ENCODE results near the gene ITGAX.
"Not testable (repeated sequence)": the region's sequence is repeated elsewhere in the genome, so short reads cannot be mapped to it uniquely, and the experiment has no call there.

ITGAX gene

DNA sequence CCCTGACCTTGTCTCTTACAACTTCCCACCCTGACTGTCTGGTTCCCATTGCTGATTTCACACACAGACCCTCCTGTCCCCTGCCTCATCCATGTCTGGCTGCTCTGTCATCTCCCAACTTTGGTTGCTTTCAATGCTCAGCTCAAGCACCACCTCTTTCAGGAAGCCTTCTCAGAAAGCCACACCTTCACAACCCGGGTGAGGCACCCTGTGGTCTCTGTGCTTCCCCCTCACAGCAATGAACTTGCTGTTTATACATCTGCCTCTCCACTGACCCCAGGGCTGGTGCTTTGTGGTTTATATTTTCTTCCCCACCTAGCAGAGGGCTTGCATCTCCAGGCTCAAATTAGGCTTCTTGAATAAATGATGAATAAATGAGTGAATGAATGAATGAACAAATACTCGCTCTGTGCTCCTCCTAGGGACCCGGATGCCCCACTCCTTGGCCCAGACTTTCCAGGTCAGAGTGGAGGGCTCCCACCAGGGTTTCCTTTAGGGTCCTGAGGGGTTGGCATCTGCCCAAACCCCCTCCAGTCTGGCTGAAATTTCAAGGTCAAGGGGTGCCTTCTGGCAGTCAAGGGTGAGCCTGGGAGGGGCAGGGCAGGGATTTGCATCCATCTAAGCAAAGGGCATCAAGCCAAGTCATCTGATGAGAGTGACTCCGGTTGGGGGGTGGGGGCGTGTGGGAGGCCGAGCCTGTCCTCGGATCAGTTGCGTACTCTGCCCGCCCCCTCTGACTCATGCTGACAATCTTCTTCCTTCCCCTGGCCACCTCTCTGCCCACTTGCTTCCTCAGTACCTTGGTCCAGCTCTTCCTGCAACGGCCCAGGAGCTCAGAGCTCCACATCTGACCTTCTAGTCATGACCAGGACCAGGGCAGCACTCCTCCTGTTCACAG lies at the start of gene ITGAX:
TSS of gene ITGAX (plus strand) at position 783 of the 898 bp plus-strand sequence. CDS start at position 862, 79 bp downstream.
- FAIRE-seq, result no peak

DNA sequence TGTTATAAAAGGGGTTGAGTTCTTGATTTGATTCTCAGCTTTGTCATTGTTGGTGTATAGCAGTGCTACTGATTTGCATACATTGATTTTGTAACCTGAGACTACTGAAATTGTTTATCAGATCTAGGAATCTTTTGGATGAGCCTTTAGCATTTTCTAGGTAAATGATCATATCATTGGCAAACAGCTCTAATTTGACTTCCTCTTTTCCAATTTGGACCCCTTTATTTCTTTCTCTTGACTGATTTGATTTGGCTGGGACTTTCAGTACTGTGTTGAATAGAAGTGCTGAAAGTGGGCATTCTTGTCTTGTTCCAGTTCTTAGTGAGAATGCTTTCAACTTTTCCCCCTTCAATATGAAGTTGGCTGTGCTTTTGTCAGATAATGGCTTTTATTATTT lies 49.8 kb upstream of the ITGAX start:
- FAIRE-seq, result no peak

DNA sequence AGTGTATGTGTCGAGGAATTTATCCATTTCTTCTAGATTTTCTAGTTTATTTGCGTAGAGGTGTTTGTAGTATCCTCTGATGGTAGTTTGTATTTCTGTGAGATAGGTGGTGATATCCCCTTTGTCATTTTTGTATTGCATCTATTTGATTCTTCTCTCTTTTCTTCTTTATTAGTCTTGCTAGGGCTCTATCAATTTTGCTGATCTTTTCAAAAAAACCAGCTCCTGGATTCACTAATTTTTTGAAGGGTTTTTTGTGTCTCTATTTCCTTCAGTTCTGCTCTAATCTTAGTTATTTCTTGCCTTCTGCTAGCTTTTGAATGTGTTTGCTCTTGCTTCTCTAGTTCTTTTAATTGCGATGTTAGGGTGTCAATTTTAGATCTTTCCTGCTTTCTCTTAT lies 46.6 kb upstream of the ITGAX start:
- FAIRE-seq, result not testable (repeated sequence)

DNA sequence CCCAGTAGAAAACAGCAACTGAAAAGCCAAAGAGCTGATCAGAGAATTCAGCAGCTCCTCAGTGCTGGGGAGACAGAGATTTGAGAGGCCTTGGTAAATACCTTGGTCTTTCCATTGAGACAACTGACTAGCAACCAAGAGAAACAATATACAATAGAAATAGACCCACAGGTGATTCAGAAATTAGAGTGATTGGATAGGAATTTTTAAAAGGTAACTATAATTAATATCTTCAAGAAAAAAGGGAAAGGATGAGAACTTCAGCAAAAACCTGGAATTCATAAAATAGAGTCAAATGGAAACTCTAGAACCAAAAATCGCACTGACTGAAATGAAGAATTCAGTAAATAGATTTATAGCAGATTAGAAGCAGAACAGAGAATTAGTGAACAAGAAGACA lies 32.5 kb upstream of the ITGAX start:
- FAIRE-seq, result no peak

DNA sequence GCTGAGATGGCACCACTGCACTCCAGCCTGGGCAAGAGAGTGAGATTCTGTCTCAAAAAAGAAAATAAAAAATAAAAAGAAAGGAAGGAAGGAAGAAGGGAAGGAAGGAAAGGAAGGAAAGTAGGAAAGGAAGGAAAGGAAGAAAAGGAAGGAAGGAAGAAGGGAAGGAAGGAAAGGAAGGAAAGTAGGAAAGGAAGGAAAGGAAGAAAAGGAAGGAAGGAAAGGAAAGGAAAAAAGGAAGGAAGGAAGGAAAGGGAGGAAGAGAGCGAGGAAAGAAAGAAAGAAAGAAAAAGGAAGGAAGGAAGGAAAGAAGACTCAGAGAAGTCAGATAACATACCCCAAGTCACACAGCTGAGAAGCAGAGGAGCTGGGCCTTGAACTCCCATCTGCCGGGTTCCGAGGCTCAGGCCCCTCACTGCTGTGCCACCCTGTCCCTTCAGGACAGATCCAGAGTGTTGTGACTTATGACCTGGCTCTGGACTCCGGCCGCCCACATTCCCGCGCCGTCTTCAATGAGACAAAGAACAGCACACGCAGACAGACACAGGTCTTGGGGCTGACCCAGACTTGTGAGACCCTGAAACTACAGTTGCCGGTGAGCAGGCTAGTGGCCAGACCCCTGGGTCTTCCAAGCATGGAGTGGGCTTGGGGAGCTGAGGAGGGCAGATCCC lies 30.9 kb upstream of the ITGAX start:
- no peak for FAIRE-seq

DNA sequence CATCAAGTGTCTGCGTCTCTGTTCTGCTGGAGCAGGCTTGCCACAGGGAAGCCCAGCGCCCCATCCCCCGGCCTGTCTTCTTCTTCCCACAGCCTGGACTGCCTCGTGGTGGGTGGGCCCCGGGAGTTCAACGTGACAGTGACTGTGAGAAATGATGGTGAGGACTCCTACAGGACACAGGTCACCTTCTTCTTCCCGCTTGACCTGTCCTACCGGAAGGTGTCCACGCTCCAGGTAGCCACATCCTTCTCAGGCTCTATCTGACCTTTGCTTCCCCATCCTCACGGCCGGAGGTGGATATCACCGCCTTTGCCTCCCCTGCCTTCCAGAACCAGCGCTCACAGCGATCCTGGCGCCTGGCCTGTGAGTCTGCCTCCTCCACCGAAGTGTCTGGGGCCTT lies 29.8 kb upstream of the ITGAX start:
- no peak for FAIRE-seq

DNA sequence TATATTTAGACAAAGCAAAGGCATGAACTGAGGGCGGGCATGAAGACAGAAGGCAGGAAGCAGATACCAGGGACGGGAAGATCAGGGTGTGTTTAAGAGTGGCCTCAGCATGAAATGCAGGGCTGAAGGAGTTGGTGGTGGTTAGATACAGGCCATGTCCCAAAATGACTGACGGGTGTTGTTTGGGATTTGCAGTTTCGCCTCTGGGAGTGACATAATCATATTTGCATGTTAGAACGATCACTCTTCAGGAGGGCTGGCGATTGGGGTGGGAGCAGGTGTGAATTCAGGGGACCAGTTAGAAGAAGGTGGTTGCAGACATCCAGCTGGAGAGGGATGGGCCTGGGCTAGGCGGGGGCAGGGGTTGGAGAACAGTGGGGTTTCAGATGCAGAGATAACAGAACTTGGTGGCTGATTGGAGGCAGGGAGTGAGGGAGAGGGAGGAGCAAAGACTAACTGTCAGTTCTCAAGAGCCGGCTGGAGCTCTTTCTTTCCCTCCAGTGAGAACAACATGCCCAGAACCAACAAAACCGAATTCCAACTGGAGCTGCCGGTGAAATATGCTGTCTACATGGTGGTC lies 27.2 kb upstream of the ITGAX start:
- FAIRE-seq, result no peak

DNA sequence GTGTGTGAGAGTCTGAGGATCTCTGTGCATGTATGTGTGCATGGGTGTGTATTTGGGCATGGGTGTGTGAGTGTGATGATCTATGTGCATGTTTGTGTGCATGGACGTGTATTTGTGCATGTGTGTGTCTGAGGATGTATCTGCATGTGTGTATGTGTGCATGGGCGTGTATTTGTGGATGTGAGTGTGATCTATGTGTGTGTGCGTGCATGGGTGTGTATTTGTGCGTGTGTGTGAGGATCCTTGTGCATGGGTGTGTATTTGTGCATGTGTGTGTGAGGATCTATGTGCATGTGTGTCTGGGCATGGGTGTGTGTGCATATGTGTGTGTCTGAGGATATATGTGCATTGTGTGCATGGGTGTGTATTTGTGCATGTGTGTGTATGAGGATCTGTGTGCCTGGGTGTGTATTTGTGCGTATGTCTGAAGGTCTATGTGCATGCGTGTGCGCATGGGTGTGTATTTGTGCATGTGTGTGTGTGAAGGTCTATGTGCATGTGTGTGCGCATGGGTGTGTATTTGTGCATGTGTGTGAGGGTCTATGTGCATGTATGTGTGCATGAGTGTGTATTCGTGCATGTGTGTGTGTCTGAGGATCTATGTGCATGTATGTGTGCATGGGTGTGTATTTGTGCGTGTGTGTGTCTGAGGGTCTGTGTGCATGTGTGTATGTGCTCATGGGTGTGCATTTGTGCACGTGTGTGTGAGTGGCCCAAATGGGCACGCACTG lies 26.5 kb upstream of the ITGAX start:
- no peak for FAIRE-seq

DNA sequence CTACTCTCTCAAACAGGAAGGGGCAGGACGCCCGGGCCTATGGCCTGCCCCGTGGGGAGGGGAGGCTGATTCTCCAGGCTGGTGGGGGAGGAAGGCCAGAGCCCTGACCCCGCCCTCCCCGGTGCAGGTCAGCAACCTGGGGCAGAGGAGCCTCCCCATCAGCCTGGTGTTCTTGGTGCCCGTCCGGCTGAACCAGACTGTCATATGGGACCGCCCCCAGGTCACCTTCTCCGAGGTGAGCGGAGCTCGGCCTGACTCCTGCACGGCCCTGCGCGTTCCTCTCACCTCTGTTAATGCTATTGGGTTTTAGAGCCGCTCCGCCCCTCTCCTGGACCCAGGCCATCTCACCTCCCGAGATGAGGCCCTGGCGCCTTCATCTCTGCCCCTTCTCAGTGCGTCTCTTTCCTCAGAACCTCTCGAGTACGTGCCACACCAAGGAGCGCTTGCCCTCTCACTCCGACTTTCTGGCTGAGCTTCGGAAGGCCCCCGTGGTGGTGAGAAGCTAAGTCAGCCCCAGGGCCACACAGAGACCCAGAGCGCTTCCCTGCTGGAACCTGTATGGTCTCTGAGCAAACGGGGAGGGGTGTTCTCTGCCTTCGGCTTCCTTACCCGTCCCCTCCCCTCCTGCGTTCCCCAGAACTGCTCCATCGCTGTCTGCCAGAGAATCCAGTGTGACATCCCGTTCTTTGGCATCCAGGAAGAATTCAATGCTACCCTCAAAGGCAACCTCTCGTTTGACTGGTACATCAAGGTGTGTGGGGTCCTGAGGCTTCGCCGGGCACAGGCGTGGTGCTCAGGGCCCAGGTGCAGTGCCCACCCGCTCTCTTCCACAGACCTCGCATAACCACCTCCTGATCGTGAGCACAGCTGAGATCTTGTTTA lies 25.1 kb upstream of the ITGAX start:
- FAIRE-seq, result no peak

DNA sequence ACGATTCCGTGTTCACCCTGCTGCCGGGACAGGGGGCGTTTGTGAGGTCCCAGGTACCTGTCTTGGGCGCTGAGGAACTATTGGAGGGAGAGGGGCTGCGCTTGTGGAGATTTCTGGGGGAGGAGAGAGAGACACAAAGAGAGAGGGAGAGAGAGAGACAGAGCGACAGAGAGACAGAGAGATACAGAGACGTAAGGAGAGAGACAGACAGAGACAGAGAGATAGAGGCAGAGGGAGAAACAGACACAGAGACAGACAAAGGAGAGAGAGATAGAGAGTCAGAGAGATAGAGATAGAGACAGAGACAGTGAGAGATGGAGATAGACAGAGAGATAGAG lies 24.5 kb upstream of the ITGAX start:
- FAIRE-seq, result no peak

DNA sequence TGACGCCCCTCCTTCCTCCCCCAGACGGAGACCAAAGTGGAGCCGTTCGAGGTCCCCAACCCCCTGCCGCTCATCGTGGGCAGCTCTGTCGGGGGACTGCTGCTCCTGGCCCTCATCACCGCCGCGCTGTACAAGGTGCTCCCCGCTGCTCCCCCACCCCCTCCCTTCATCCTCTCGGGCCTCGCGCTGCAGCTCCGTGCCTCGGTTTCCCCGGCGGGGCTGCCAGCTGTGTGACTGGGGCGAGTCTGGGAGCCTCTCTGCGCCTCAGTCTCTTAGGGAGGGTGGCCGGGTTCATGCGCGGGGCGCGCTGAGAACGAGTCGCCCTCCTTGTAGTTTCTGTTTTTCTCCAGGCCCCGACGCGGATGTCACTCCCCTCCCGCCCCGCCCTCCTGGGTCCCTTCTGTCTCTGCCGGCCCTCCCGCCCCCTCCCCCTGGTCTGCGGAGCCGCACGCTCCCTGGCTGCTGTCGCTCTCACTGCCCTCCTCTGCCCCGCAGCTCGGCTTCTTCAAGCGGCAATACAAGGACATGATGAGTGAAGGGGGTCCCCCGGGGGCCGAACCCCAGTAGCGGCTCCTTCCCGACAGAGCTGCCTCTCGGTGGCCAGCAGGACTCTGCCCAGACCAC lies 23.7 kb upstream of the ITGAX start:
- FAIRE-seq, result no peak

DNA sequence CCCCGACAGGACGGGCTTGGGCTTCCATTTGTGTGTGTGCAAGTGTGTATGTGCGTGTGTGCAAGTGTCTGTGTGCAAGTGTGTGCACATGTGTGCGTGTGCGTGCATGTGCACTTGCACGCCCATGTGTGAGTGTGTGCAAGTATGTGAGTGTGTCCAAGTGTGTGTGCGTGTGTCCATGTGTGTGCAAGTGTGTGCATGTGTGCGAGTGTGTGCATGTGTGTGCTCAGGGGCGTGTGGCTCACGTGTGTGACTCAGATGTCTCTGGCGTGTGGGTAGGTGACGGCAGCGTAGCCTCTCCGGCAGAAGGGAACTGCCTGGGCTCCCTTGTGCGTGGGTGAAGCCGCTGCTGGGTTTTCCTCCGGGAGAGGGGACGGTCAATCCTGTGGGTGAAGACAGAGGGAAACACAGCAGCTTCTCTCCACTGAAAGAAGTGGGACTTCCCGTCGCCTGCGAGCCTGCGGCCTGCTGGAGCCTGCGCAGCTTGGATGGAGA lies 23.1 kb upstream of the ITGAX start:
- FAIRE-seq, result no peak

DNA sequence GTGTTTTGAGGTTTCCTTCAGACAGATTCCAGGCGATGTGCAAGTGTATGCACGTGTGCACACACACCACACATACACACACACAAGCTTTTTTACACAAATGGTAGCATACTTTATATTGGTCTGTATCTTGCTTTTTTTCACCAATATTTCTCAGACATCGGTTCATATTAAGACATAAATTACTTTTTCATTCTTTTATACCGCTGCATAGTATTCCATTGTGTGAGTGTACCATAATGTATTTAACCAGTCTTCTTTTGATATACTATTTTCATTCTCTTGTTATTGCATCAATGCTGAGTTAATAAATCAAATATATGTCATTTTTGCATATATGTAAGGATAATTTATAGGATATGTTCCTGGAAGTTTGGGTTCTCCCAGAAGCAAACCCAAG lies 22.4 kb upstream of the ITGAX start:
- FAIRE-seq, result no peak

DNA sequence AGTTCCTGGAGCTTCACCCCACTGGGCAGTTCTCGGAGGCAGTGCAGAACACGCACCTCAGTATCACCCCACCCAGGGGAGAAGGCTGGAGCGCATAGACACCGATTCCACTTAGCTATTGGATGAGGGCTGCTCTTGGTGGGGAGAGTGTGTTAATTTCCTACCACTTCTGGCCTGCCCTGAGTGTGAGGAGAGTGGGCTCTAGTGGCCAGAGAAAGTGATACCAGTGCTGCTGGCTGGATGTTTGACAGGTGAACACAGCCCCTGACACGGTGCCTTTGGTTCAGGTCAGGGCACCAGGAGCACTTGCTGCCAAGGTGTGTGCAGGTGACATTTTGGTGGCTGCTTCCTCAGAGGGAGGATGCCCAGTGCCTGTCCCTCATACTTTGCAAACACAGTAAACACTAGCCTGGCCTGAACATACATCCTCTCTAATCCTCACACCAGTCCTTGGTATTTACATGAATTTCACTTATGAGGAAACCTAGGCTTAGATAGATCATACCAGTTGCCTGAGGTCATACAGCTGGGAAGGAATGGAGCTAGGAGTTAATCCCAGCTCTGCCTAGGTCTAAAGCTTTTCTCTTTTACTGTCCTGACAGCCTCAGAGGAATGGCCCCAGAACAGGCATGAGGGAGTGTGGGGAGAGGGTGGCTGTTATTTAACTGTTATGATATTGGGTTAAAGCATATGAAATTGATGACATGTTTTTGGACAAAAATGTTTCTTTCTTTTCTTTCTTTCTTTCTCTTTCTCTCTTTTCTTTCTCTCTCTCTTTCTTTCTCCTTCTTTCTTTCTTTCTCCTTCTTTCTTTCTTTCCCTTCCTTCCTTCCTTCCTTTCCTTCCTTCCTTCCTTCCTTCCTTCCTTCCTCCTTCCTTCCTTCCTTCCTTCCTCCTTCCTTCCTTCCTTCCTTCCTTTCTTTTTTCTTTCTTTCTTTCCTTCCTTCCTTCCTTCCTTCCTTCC lies 21.0 kb upstream of the ITGAX start:
- FAIRE-seq, result no peak

DNA sequence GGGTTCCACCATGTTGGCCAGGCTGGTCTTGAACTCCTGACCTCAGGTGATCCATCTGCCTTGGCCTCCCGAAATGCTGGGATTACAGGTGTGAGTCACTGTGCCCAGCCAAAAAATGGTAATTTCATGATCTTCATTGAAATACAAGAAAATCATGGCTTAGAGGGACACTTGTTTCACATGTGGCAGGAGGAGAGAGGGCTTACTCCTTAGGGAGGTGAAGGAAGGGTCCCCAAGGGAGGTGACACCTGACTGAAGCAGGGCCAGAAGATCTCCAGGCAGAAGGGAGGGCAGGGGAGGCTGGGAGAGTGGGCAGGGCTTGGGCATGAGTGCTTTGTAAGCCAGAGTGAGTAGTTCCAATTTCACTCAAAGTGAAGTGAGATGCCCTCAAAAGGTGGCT lies 20.0 kb upstream of the ITGAX start:
- no peak for FAIRE-seq

DNA sequence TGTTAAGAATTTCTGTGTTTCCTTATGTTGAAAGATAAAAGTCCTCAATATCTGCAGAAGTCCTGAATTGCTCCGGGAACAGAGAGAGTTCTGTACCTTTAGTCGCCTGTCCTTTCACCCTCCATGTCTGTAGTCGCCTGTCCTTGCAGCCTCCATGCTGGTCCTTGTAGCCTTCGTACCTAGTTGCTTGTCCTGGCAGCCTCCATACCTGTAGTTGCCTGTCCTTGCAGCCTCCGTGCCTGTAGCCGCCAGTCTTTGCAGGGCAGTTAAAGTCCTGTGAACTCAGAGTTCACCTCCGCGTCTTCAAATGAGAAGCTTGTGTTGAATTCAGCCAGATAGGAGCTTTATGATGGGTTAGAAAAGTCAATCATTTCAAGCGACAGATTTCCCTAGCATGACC lies 19.5 kb upstream of the ITGAX start:
- FAIRE-seq, result no peak

DNA sequence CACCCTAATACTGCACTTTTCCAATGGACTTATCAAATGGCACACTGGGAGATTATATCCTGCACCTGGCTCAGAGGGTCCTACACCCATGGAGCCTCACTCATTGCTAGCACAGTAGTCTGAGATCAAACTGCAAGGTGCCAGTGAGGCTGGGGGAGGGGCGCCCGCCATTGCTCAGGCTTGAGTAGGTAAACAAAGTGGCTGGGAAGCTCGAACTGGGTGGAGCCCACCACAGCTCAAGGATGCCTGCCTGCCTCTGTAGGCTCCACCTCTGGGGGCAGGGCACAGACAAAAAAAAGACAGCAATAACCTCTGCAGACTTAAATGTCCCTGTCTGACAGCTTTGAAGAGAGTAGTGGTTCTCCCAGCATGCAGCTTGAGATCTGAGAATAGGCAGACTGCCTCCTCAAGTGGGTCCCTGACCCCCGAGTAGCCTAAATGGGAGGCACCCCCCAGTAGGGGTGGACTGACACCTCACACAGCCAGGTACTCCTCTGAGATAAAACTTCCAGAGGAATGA lies 16.8 kb upstream of the ITGAX start:
- not testable (repeated sequence) for FAIRE-seq

DNA sequence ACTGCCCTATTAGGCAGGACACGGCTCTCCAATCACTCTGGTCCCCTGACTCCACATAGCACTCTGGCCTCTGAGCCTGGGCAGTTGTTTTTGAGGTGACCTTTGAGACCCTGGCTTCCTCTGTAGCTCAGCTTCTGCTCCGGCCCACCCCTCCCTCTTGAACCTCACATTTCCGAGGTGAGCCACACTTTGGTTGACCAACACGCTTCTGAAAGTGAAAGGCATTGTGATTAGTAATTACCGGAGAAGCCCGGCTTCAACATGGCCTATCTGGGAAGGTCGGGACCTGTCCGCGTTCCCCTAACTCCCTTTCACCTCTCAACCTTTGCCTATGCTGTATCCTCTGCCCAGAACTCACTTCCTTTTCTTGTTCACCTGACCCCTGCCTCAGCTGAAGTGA lies 10.3 kb upstream of the ITGAX start:
- no peak for FAIRE-seq

DNA sequence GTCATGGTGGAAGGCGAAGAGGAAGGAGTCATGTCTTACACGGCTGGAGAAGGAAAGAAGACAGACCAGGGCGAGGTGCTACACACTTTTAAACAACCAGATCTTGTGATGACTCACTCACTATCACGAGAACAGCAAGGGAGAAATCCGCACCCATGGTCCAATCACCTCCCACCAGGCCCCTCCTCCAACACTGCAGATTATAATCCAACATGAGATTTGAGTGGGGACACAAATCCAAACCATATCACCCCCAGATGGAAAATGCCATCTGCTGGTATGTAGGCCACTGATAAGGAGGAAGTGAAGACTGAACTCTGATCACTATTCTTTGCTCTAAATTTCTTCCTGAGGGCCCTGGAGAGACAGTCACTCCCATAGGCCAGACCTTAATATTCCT lies 7.5 kb upstream of the ITGAX start:
- FAIRE-seq, result no peak

DNA sequence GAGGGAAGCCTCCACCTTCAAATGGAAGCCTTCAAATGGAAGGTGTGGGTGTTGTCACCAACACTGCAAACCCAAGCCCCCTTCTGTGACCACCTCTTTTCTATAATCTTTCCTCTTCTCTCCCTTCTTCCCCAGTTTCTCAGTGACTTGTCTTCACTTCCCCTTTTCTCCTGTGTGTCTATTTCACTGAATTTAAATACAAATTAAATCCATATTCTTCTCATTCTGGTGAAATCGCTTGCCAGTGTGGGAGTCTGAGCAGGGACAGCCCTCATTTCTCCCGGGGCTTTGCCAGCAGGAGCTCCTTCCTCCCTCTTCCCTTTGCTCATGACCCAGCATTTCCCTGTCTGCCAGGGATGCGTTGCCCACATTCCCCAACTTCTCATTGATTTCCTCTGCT lies 6.4 kb upstream of the ITGAX start:
- FAIRE-seq, result no peak

Measured in TTC549 (cell line).